ENCODE measurements around the gene RNF115.
"Not testable (repeated sequence)": the region's sequence is repeated elsewhere in the genome, so short reads cannot be mapped to it uniquely, and the experiment has no call there.

Gene RNF115

DNA sequence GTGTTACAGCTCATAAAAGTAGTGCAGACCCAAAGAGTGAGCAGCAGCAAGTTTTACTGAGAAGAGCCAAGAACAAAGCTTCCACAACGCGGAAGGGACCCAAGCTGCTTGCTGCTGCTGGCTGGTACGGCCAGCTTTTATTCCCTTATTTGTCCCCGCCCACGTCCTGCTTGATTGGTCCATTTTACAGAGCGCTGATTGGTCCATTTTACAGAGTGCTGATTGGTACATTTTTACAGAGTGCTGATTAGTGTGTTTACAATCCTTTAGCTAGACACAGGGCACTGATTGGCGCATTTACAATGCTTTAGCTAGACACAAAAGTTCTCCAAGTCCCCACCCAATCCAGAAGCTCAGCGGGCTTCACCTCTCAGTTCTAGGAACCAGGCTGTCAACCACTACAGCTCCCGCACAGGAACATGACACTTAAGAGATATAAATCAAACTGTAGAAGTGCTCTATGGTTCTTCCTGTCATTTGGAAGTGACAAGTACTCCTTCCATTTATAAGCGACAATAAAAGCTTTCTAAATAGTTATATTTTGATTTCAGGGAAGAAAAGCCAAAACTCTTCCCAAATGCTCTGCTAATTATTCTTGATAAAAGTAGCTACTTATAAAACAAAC, 28.5 kb downstream of the RNF115 start:
- H3F3A ChIP-seq (ENCODE audit: insufficient read depth) = no peaks in the 10 kb centered on the region
- H3K4me3 ChIP-seq (ENCODE audit: insufficient read depth, low read length, poor library complexity, severe bottlenecking) = no peak overlapping the region
- no peak overlapping the region for H3K27ac ChIP-seq (ENCODE audit: low read depth, low read length)
- H2AFZ ChIP-seq (ENCODE audit: low read depth, low read length, severe bottlenecking) = no peak overlapping the region
- TF ChIP-seq, protein P1, sequence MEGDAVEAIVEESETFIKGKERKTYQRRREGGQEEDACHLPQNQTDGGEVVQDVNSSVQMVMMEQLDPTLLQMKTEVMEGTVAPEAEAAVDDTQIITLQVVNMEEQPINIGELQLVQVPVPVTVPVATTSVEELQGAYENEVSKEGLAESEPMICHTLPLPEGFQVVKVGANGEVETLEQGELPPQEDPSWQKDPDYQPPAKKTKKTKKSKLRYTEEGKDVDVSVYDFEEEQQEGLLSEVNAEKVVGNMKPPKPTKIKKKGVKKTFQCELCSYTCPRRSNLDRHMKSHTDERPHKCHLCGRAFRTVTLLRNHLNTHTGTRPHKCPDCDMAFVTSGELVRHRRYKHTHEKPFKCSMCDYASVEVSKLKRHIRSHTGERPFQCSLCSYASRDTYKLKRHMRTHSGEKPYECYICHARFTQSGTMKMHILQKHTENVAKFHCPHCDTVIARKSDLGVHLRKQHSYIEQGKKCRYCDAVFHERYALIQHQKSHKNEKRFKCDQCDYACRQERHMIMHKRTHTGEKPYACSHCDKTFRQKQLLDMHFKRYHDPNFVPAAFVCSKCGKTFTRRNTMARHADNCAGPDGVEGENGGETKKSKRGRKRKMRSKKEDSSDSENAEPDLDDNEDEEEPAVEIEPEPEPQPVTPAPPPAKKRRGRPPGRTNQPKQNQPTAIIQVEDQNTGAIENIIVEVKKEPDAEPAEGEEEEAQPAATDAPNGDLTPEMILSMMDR (IDR thresholded peaks at IDR 0.05; ENCODE audit: insufficient read depth, low read length, poor library complexity, severe bottlenecking) = no peak
- TF ChIP-seq EZH2phosphoT487 (conservative IDR thresholded peaks at IDR 0.05; ENCODE audit: low read length) = no peak
- peaks cover 41% of the 10 kb centered on the region for H3K79me2 ChIP-seq (ENCODE audit: insufficient read depth, low read length)
- H3K9me2 ChIP-seq (replicated peaks; ENCODE audit: insufficient read depth, low read length) = no peaks in the 10 kb centered on the region
- H3K36me3 ChIP-seq (ENCODE audit: low read length) = peaks cover 13% of the 10 kb centered on the region; the same call in 1 of the 2 replicates
- no peaks in the 10 kb centered on the region for H4K20me1 ChIP-seq (ENCODE audit: low read depth, low read length)
- H3K9ac ChIP-seq (ENCODE audit: low read length) = no peak overlapping the region
- H3K27me3 ChIP-seq (ENCODE audit: low read length) = no peaks in the 10 kb centered on the region
- peaks cover 15% of the 10 kb centered on the region for H3K9me3 ChIP-seq (ENCODE audit: insufficient read depth, low read length)
- no peak overlapping the region for H3K4me2 ChIP-seq (ENCODE audit: low read depth, low read length, poor library complexity, severe bottlenecking)

DNA sequence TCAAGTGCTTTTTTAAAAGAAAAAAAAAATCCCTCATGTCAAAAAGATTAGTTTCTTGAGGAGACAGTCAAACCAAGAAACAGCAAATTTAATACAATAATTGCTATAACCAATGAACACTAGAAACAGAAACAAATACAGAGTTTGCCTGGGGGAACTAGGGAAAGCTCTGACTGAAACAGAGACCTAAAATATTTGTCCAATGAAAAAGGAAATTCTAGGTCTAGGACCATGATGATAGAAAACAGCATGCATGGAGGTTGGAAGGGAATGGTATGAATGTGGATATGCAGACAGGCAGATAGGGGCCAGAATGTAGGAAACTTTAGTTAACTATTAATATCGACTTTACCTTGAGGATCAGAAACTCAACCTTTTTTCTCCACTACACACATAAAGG, 31.4 kb downstream of the RNF115 start:
- Histone ChIP-seq H3F3A (ENCODE audit: insufficient read depth) (no peaks in the 10 kb centered on the region), H3K9me2 (replicated peaks; ENCODE audit: insufficient read depth, low read length) (no peaks in the 10 kb centered on the region), H2AFZ (ENCODE audit: low read depth, low read length, severe bottlenecking) (no peak overlapping the region), H3K27me3 (ENCODE audit: low read length) (no peaks in the 10 kb centered on the region), H3K36me3 (ENCODE audit: low read length) (peaks cover 8% of the 10 kb centered on the region; the same call in 1 of the 2 replicates), H3K4me3 (ENCODE audit: insufficient read depth, low read length, poor library complexity, severe bottlenecking) (no peak overlapping the region), H3K27ac (ENCODE audit: low read depth, low read length) (no peak overlapping the region), H3K79me2 (ENCODE audit: insufficient read depth, low read length) (peaks cover 21% of the 10 kb centered on the region), H3K9ac (ENCODE audit: low read length) (no peak overlapping the region), H4K20me1 (ENCODE audit: low read depth, low read length) (no peaks in the 10 kb centered on the region), H3K4me2 (ENCODE audit: low read depth, low read length, poor library complexity, severe bottlenecking) (no peak overlapping the region), H3K9me3 (ENCODE audit: insufficient read depth, low read length) (peaks cover 12% of the 10 kb centered on the region)
- TF ChIP-seq, protein P1 (IDR thresholded peaks at IDR 0.05; ENCODE audit: insufficient read depth, low read length, poor library complexity, severe bottlenecking) = no peak
- no peak for TF ChIP-seq EZH2phosphoT487 (conservative IDR thresholded peaks at IDR 0.05; ENCODE audit: low read length)

DNA sequence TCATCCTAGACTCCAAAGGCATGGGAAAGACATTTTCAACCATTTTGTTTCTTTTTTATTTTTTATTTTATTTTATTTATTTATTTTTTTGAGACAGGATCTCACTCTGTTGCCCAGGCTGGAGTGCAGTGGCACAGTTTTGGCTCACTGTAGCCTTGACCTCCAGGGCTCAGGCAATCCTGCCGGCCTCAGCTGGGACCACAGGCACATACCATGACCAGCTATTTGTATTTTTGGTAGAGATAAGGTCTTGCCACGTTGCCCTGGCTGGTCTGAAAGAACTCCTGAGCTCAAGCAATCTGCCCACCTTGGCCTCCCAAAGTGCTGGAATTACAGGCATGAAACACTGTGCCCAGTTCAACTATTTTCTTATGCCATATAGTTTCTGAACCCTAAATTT, 32.0 kb downstream of the RNF115 start:
- H3K27ac ChIP-seq (ENCODE audit: low read depth, low read length); H3K27me3 ChIP-seq (ENCODE audit: low read length); H3F3A ChIP-seq (ENCODE audit: insufficient read depth); H3K9ac ChIP-seq (ENCODE audit: low read length); H3K9me2 ChIP-seq (replicated peaks; ENCODE audit: insufficient read depth, low read length); H3K36me3 ChIP-seq (ENCODE audit: low read length); H2AFZ ChIP-seq (ENCODE audit: low read depth, low read length, severe bottlenecking); H3K4me2 ChIP-seq (ENCODE audit: low read depth, low read length, poor library complexity, severe bottlenecking); H4K20me1 ChIP-seq (ENCODE audit: low read depth, low read length); H3K9me3 ChIP-seq (ENCODE audit: insufficient read depth, low read length); H3K4me3 ChIP-seq (ENCODE audit: insufficient read depth, low read length, poor library complexity, severe bottlenecking): not testable (repeated sequence)
- H3K79me2 ChIP-seq (ENCODE audit: insufficient read depth, low read length) = peaks cover 15% of the 10 kb centered on the region

DNA sequence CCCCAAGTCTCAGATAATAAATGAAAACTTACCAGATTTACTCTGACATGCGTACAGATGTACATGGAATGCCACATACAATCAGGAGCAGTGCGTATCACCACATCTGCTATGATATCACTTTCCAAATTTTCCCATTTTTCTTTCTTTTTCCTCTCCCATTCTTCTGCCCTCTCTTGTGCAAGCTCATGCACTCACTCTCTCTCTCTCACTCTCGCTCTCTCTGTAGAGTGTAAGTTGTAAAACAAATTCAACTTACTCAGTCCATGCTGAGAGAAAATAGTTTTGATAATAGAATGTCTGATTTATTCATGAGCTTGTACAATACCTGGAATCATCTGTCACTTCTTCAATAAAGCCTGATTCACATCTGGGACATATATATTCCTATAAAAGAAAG, 35.3 kb downstream of the RNF115 start:
- H3K36me3 ChIP-seq (ENCODE audit: low read length) = no peaks in the 10 kb centered on the region; the same call in 1 of the 2 replicates

More for the DNA sequence above, 35.3 kb downstream of the RNF115 start:
- Histone ChIP-seq H3K79me2 (ENCODE audit: insufficient read depth, low read length) (peaks cover 4% of the 10 kb centered on the region; the same call in 1 of the 2 replicates), H3K9me2 (replicated peaks; ENCODE audit: insufficient read depth, low read length) (no peaks in the 10 kb centered on the region), H2AFZ (ENCODE audit: low read depth, low read length, severe bottlenecking) (no peak overlapping the region), H3K4me3 (ENCODE audit: insufficient read depth, low read length, poor library complexity, severe bottlenecking) (no peak overlapping the region), H3K9me3 (ENCODE audit: insufficient read depth, low read length) (no peaks in the 10 kb centered on the region), H3K9ac (ENCODE audit: low read length) (no peak overlapping the region), H3K27ac (ENCODE audit: low read depth, low read length) (no peak overlapping the region), H3F3A (ENCODE audit: insufficient read depth) (no peaks in the 10 kb centered on the region), H3K27me3 (ENCODE audit: low read length) (no peaks in the 10 kb centered on the region), H3K4me2 (ENCODE audit: low read depth, low read length, poor library complexity, severe bottlenecking) (no peak overlapping the region), H4K20me1 (ENCODE audit: low read depth, low read length) (no peaks in the 10 kb centered on the region)
- no peak for TF ChIP-seq EZH2phosphoT487 (conservative IDR thresholded peaks at IDR 0.05; ENCODE audit: low read length)
- TF ChIP-seq, protein P1 (IDR thresholded peaks at IDR 0.05; ENCODE audit: insufficient read depth, low read length, poor library complexity, severe bottlenecking) = no peak

All from SU-DHL-6 (cell line).